HUES64 (cell line): ENCODE measurements around the gene AMPH.
"Not testable (repeated sequence)": the region's sequence is repeated elsewhere in the genome, so short reads cannot be mapped to it uniquely, and the experiment has no call there.

Experiments used
- H3K27ac ChIP-seq: 2 replicates; pipeline ENCODE4 v1.7.0; 2013; ENCODE audit warnings: low read depth, low read length, inconsistent platforms
- H3K27me3 ChIP-seq: 2 replicates; pipeline ENCODE4 v1.6.1; 2013; ENCODE audit warnings: mild to moderate bottlenecking, low read length; ENCODE audit not compliant: insufficient read depth
- H3K36me3 ChIP-seq: 2 replicates; pipeline ENCODE4 v1.6.1; 2013; ENCODE audit warnings: mild to moderate bottlenecking, low read length; ENCODE audit not compliant: insufficient read depth
- H3K4me1 ChIP-seq: 2 replicates; pipeline ENCODE4 v1.6.1; 2013; ENCODE audit warnings: mild to moderate bottlenecking, low read length, moderate library complexity; ENCODE audit not compliant: insufficient read depth
- H3K4me3 ChIP-seq: 2 replicates; pipeline ENCODE4 v1.5.1; 2013; ENCODE audit warnings: mild to moderate bottlenecking, low read length, moderate library complexity
- H3K9ac ChIP-seq: 2 replicates; pipeline ENCODE4 v1.6.1; 2013; ENCODE audit warnings: mild to moderate bottlenecking, low read depth, low read length
- H3K9me3 ChIP-seq: 2 replicates; pipeline ENCODE4 v1.6.1; 2013; ENCODE audit warnings: low read depth, low read length; ENCODE audit not compliant: insufficient read depth
- WGBS: fragments of 150-250, 120-280 bp; methylation state at CpG from one replicate; pipeline ENCODE4 v1.1.7; 2013; ENCODE audit warnings: missing lambda C conversion rate; 5-methylcytosine and 5-hydroxymethylcytosine counted together

The AMPH gene

DNA sequence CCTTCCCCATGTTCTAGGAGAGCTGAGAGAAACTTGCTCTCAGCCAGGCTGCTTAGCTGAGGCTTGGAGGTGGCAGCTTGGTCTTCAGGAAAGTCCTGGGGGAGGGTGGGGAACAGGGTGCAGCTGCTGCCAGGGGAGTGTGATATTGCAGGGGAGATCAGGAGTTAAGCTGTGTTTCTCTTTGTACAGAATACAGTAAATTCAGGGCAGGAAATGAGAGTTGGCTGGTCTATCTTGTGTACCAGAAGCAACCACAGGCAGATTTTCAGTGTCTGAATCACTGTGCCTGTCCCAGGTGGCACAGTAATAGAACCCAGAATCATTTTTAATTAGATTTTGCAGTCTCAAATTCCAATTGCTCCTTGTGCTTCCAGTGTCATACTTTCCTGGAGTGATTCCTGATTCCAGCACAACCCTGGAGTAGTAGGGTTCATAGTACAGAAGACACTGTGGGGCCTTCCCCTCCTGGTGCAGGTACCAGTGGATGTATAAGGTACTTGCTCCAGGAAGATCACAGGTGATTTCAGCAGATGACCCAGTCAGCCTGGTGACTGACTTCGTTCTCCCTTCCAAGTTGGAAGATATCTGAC is 263.8 kb downstream of the AMPH start:
- WGBS, result 96% methylated on average over 1 of the region's 1 CpG
- no peak overlapping the region for H3K27ac ChIP-seq
- H3K9me3 ChIP-seq, result no peaks in the 10 kb centered on the region
- no peaks in the 10 kb centered on the region for H3K27me3 ChIP-seq
- peaks cover 7% of the 10 kb centered on the region; the same call in 1 of the 2 replicates for H3K4me1 ChIP-seq
- no peaks in the 10 kb centered on the region for H3K36me3 ChIP-seq
- no peak overlapping the region for H3K4me3 ChIP-seq
- H3K9ac ChIP-seq, result no peak overlapping the region

DNA sequence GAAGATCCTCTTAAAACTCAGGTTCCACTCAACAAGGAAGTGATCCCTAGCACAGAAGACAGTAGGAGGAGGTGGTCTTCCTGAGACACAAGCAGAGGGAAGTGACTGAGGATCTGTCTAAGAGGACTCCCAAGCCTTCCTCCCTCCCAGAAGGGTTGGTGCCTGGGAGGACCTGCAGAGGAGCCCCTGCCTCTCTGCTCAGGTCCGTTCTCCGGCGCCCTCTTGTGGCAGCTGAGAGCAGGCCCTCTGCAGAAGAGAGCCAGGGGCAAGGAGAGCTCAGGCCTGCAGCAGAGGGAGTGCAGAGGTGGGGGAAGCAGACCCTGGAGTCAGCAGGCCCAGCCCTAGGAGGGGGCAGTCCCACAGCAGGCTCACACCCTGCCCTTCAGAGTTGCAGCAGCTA is 267.8 kb downstream of the AMPH start:
- H3K36me3 ChIP-seq, H3K4me1 ChIP-seq, H3K27ac ChIP-seq, H3K9me3 ChIP-seq, H3K4me3 ChIP-seq, H3K27me3 ChIP-seq, H3K9ac ChIP-seq: not testable (repeated sequence)
- WGBS, result 23% methylated on average over 3 of the region's 3 CpGs

DNA sequence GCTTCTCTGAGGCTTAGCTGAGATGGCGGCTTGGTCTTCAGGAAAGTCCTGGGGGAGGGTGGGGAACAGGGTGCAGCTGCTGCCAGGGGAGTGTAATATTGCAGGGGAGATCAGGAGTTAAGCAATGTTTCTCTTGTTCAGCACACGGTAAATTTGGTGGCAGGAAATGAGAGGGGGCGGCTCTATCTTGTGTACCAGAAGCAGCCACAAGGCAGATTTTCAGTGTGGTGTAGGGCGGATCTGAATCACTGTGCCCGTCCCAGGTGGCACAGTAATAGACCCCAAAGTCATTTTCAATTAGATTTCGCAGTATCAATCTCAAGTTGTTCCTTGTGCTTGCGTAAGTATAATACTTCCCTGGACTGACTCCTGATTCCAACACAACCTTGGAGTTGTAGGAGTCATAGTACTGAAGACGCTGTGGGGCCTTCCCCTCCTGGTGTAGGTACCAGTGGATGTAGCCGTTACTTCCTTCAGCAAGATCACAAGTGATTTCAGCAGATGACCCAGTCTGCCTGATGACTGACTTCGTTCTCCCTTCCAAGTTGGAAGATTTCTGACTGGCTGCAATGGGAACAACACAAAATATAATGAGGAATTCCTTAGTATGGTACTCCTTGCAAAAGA is 268.4 kb downstream of the AMPH start:
- not testable (repeated sequence) for H3K4me3 ChIP-seq, H3K36me3 ChIP-seq, H3K27ac ChIP-seq, H3K27me3 ChIP-seq, H3K9me3 ChIP-seq, H3K9ac ChIP-seq, H3K4me1 ChIP-seq
- WGBS, result 89% methylated on average over 9 of the region's 10 CpGs

DNA sequence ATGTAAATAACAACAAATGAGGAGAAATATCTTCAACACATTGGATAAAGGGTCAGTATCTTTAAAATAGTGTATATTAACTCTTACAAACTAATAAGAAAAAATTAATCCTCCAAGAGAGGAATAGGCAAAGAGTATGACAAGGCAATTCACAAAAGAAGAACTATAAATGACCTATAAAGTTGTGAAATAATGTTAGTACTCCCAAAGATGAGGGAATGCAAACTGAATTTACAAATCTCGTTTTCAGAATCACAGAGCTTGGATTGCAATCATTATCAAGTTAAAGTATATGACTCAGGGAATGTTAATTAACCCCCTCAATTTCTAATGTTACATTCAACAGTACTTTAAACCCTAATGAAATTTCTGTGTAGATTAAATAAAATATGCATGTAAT is 270.4 kb downstream of the AMPH start:
- no peak overlapping the region for H3K4me3 ChIP-seq
- no peak overlapping the region for H3K27ac ChIP-seq
- no peak overlapping the region for H3K9ac ChIP-seq
- H3K27me3 ChIP-seq, result no peaks in the 10 kb centered on the region
- H3K9me3 ChIP-seq, result no peaks in the 10 kb centered on the region
- no peaks in the 10 kb centered on the region for H3K36me3 ChIP-seq
- no peaks in the 10 kb centered on the region for H3K4me1 ChIP-seq
- WGBS, result no CpG with 5 or more reads among the region's 1 CpG

DNA sequence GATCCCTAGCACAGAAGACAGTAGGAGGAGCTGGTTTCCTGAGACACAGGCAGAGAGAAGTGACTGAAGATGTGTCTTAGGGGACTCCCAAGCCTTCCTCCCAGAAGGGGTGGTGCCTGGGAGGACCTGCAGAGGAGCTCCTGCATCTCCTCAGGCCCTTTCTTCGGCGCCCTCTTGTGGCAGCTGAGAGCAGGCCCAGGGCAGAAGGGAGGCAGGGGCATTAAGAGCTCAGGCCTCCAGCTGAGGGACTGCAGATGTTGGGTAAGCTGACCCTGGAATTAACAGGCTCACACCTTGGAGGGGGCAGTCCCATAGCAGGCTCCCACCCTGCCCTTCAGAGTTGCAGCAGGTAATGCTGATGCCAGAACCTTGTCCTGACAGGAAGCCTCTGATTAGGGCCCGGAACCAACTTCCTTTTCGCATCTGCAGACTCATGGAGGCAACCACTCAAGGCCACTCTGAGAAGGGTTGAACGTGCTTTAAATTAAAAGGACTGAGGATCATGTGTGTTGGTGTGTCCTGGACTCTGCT is 272.0 kb downstream of the AMPH start:
- not testable (repeated sequence) for H3K4me1 ChIP-seq, H3K9ac ChIP-seq, H3K27ac ChIP-seq, H3K27me3 ChIP-seq, H3K4me3 ChIP-seq, H3K9me3 ChIP-seq, H3K36me3 ChIP-seq
- 71% methylated on average over 5 of the region's 5 CpGs for WGBS

DNA sequence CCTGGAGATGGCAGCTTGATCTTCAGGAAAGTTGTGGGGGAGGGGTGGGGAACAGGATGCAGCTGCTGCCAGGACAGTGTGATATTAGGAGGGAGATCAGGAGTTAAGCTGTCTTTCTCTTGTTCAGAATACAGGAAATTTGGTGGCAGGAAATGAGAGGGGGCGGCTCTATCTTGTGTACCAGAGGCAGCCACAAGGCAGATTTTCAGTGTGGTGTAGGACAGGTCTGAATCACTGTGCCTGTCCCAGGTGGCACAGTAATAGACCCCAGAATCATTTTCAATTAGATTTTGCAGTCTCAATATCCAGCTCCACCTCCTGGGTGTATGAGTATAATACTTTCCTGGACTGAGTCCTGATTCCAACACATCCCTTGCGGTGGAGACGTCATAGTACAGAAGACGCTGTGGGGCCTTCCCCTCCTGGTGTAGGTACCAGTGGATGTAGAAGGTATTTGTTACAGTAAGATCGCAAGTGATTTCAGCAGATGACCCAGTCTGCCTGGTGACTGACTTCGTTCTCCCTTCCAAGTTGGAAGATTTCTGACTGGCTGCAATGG is 272.8 kb downstream of the AMPH start:
- H3K4me1 ChIP-seq, H3K4me3 ChIP-seq, H3K36me3 ChIP-seq, H3K9me3 ChIP-seq, H3K27ac ChIP-seq, H3K9ac ChIP-seq, H3K27me3 ChIP-seq: not testable (repeated sequence)
- 94% methylated on average over 6 of the region's 6 CpGs for WGBS

DNA sequence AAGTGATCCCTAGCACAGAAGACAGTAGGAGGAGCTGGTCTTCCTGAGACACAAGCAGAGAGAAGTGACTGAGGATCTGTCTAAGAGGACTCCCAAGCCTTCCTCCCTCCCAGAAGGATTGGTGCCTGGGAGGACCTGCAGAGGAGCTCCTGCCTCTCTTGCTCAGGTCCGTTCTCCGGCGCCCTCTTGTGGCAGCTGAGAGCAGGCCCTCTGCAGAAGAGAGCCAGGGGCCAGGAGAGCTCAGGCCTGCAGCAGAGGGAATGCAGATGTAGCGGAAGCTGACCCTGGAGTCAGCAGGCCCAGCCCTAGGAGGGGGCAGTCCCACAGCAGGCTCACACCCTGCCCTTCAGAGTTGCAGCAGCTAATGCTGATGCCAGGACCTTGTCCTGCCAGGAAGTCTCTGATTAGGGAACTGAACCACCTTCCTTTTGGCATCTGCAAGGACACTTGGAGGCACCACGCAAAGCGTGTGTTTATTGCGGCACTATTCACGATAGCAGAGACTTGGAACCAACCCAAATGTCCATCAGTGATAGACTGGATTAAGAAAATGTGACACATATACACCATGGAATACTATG is 276.8 kb downstream of the AMPH start:
- H3K36me3 ChIP-seq, H3K9ac ChIP-seq, H3K9me3 ChIP-seq, H3K27me3 ChIP-seq, H3K27ac ChIP-seq, H3K4me1 ChIP-seq, H3K4me3 ChIP-seq: not testable (repeated sequence)
- WGBS, result 60% methylated on average over 5 of the region's 8 CpGs

DNA sequence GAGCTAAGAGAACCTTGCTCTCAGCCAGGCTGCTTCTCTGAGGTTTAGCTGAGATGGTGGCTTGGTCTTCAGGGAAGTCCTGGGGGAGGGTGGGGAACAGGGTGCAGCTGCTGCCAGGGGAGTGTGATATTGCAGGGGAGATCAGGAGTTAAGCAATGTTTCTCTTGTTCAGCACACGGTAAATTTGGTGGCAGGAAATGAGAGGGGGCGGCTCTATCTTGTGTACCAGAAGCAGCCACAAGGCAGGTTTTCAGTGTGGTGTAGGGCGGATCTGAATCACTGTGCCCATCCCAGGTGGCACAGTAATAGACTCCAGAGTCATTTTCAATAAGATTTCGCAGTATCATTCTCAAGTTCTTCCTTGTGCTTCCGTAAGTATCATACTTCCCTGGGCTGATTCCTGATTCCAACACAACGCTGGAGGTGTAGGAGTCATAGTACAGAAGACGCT is 277.7 kb downstream of the AMPH start:
- not testable (repeated sequence) for H3K9ac ChIP-seq, H3K36me3 ChIP-seq, H3K27ac ChIP-seq, H3K4me3 ChIP-seq, H3K27me3 ChIP-seq, H3K9me3 ChIP-seq, H3K4me1 ChIP-seq
- WGBS, result 98% methylated on average over 7 of the region's 7 CpGs

DNA sequence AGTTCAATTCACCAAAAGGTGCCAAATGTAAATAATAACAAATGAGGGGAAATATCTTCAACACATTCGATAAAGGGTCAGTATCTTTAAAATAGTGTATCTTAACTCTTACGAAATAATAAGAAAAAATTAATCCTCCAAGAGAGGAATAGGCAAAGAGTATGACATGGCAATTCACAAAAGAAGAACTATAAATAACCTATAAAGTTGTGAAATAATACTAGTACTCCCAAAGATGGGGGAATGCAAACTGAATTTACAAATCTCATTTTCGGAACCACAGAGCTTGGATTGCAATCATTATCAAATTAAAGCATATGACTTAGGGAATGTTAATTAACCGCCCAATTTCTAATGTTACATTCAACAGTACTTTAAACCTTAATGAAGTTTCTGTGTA is 279.6 kb downstream of the AMPH start:
- H3K9ac ChIP-seq, result no peak overlapping the region
- WGBS, result no CpG with 5 or more reads among the region's 4 CpGs
- no peaks in the 10 kb centered on the region for H3K27me3 ChIP-seq
- H3K4me3 ChIP-seq, result no peak overlapping the region
- no peaks in the 10 kb centered on the region for H3K36me3 ChIP-seq
- no peak overlapping the region for H3K27ac ChIP-seq
- no peaks in the 10 kb centered on the region for H3K9me3 ChIP-seq
- no peaks in the 10 kb centered on the region for H3K4me1 ChIP-seq

DNA sequence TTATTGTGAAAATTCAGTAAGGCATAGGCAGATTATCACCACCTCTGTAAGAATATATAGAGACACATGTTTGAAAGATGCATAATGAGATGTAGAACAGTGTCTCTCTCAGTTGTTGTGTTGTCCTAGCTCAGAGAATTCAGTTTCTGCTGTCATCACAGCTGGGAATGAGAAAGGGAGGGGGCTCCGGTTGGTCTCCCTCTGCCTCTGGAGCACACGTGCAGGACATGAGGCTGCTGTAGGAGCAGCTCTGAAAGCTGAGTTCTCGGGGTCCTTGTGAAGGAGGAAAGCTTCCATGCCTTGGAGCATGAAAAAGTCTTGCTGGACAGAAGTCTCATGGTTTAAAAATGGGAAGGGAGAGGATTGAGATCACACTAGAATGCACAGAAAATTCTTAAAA is 280.4 kb downstream of the AMPH start:
- H3K9ac ChIP-seq, H3K9me3 ChIP-seq, H3K27ac ChIP-seq, H3K36me3 ChIP-seq, H3K4me1 ChIP-seq, H3K27me3 ChIP-seq, H3K4me3 ChIP-seq: not testable (repeated sequence)
- 85% methylated on average over 3 of the region's 3 CpGs for WGBS

DNA sequence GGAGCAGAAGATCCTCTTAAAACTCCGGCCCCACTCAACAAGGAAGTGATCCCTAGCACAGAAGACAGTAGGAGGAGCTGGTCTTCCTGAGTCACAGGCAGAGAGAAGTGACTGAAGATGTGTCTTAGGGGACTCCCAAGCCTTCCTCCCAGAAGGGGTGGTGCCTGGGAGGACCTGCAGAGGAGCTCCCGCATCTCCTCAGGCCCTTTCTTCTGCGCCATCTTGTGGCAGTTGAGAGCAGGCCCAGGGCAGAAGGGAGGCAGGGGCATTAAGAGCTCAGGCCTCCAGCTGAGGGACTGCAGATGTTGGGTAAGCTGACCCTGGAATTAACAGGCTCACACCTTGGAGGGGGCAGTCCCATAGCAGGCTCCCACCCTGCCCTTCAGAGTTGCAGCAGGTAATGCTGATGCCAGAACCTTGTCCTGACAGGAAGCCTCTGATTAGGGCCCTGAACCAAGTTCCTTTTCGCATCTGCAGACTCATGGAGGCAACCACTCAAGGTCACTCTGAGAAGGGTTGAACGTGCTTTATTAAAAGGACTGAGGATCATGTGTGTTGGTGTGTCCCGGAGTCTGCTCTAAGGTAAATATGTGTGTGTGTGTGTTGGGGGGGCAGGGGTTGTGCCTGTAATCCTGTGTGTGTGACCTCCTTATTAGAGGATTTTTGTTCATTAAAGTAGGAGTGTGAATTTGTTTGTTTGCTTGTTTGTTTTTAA is 281.1 kb downstream of the AMPH start:
- H3K36me3 ChIP-seq, H3K27ac ChIP-seq, H3K9ac ChIP-seq, H3K27me3 ChIP-seq, H3K9me3 ChIP-seq, H3K4me1 ChIP-seq, H3K4me3 ChIP-seq: not testable (repeated sequence)
- WGBS, result 77% methylated on average over 4 of the region's 6 CpGs
